ENCODE data around the gene SOX11. TPM values are rescaled to one million over a fixed set of nuclear protein-coding genes. Genes with fewer than 3 reads are reported as not detected.

SOX11 gene
- total RNA-seq, 1 experiment from 2014 or later = 24.8 TPM

- Mint-ChIP-seq H3K4me1 (peaks cover 42% of the 10 kb centered on the region), H3K27ac (no peak overlapping the region), H3K27me3 (ENCODE audit: low read depth) (peaks cover 1% of the 10 kb centered on the region), H3K4me3 (no peak overlapping the region), H3K9me3 (peaks cover 16% of the 10 kb centered on the region), H3K36me3 (peaks cover 33% of the 10 kb centered on the region)
- ChIA-PET CTCF (no interaction called here), POLR2A (no interaction called here)
- no peak for DNase-seq (ENCODE audit: low spot score)
- 0 out of 2 replicates have a peak, but pooled peaks have one; percentile 20 for ATAC-seq
- TF ChIP-seq, protein P1, sequence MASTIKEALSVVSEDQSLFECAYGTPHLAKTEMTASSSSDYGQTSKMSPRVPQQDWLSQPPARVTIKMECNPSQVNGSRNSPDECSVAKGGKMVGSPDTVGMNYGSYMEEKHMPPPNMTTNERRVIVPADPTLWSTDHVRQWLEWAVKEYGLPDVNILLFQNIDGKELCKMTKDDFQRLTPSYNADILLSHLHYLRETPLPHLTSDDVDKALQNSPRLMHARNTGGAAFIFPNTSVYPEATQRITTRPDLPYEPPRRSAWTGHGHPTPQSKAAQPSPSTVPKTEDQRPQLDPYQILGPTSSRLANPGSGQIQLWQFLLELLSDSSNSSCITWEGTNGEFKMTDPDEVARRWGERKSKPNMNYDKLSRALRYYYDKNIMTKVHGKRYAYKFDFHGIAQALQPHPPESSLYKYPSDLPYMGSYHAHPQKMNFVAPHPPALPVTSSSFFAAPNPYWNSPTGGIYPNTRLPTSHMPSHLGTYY (CRISPR knock-in tag; IDR thresholded peaks at IDR 0.05) = no peak
- no peak for TF ChIP-seq ZBTB43 (CRISPR knock-in tag; IDR thresholded peaks at IDR 0.05)
- TF ChIP-seq ATF2 (CRISPR knock-in tag; IDR thresholded peaks at IDR 0.05; ENCODE audit: borderline replicate concordance, low read depth) = no peak
These were observed 11.0 kb downstream of the SOX11 start for GRCh38 chr2:5703166-5703565.

DNA sequence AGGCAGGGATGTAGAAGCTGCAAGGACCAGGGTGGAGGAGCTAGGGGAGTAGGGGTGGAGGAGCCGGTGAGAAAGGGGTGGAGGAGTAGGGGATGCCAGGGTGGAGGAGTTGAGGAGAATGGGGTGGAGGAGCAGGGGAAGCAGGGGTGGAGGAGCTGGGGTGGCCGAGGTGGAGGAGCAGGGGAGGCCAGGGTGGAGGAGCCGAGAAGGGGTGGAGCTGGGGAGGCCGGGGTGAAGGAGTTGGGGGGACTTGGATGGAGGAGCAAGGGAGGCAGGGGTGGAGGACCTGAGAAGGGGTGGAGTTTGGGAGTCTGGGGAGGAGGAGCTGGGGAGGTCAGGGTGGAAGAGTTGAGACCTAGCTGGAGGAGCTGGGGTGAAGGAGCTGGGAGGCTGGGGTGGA lies 13.3 kb downstream of the SOX11 start:
- H3K4me1 Mint-ChIP-seq = peaks cover 26% of the 10 kb centered on the region
- H3K27ac Mint-ChIP-seq = no peak overlapping the region
- TF ChIP-seq NR3C1 (CRISPR knock-in tag; conservative IDR thresholded peaks at IDR 0.05; ENCODE audit: low read depth) (no peak), NFATC4 (CRISPR knock-in tag; IDR thresholded peaks at IDR 0.05) (no peak), CTCF (IDR thresholded peaks at IDR 0.05) (no peak), CBFB (CRISPR knock-in tag; IDR thresholded peaks at IDR 0.05; ENCODE audit: low read depth) (no peak), ZBTB21 (CRISPR knock-in tag; IDR thresholded peaks at IDR 0.05; ENCODE audit: borderline replicate concordance) (no peak), TEAD1 (CRISPR knock-in tag; IDR thresholded peaks at IDR 0.05) (no peak), NFE2L1 (CRISPR knock-in tag; IDR thresholded peaks at IDR 0.05) (no peak), MLX (CRISPR knock-in tag; IDR thresholded peaks at IDR 0.05) (no peak), SOX15 (CRISPR knock-in tag; IDR thresholded peaks at IDR 0.05) (no peak), ZNF423 (CRISPR knock-in tag; IDR thresholded peaks at IDR 0.05) (no peak), KAT7 (CRISPR knock-in tag; IDR thresholded peaks at IDR 0.05; ENCODE audit: borderline replicate concordance) (no peak), ZBTB43 (CRISPR knock-in tag; IDR thresholded peaks at IDR 0.05) (no peak), ZNF121 (CRISPR knock-in tag; IDR thresholded peaks at IDR 0.05) (no peak), FOXK1 (CRISPR knock-in tag; IDR thresholded peaks at IDR 0.05) (no peak), ZMAT4 (CRISPR knock-in tag; IDR thresholded peaks at IDR 0.05) (no peak), SMAD3 (CRISPR knock-in tag; IDR thresholded peaks at IDR 0.05; ENCODE audit: borderline replicate concordance) (no peak)
- TF ChIP-seq, protein P2, sequence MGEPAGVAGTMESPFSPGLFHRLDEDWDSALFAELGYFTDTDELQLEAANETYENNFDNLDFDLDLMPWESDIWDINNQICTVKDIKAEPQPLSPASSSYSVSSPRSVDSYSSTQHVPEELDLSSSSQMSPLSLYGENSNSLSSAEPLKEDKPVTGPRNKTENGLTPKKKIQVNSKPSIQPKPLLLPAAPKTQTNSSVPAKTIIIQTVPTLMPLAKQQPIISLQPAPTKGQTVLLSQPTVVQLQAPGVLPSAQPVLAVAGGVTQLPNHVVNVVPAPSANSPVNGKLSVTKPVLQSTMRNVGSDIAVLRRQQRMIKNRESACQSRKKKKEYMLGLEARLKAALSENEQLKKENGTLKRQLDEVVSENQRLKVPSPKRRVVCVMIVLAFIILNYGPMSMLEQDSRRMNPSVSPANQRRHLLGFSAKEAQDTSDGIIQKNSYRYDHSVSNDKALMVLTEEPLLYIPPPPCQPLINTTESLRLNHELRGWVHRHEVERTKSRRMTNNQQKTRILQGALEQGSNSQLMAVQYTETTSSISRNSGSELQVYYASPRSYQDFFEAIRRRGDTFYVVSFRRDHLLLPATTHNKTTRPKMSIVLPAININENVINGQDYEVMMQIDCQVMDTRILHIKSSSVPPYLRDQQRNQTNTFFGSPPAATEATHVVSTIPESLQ (CRISPR knock-in tag; IDR thresholded peaks at IDR 0.05) = no peak
- TF ChIP-seq, protein P1 (CRISPR knock-in tag; IDR thresholded peaks at IDR 0.05) = no peak
- TF ChIP-seq, protein P3, sequence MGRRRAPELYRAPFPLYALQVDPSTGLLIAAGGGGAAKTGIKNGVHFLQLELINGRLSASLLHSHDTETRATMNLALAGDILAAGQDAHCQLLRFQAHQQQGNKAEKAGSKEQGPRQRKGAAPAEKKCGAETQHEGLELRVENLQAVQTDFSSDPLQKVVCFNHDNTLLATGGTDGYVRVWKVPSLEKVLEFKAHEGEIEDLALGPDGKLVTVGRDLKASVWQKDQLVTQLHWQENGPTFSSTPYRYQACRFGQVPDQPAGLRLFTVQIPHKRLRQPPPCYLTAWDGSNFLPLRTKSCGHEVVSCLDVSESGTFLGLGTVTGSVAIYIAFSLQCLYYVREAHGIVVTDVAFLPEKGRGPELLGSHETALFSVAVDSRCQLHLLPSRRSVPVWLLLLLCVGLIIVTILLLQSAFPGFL (CRISPR knock-in tag; IDR thresholded peaks at IDR 0.05; ENCODE audit: borderline replicate concordance) = no peak
- peaks cover 33% of the 10 kb centered on the region for H3K36me3 Mint-ChIP-seq
- ATAC-seq = no peak
- ChIA-PET POLR2A (interaction anchor here (1.1 kb wide), 1 partner anchor 13 kb away, joined by 5 read pairs; the partner anchor contains the start of gene SOX11), CTCF (no interaction called here)
- no peak for DNase-seq (ENCODE audit: low spot score)
- peaks cover 22% of the 10 kb centered on the region for H3K9me3 Mint-ChIP-seq
- peaks cover 6% of the 10 kb centered on the region for H3K27me3 Mint-ChIP-seq (ENCODE audit: low read depth)
- H3K4me3 Mint-ChIP-seq = no peak overlapping the region

All from WTC11 (cell line).